Measurements from ENCODE around the gene KIF12.

- TF ChIP-seq CTCF (IDR thresholded peaks at IDR 0.05), result no peak
- no peak for TF ChIP-seq POLR2A (IDR thresholded peaks at IDR 0.05)
Measured at GRCh38 chr9:114060711-114061110, 38.4 kb downstream of the KIF12 start.
